Pancreas (tissue), 10 donors: Measurements from ENCODE around the gene KCNK16. TPM values are rescaled to one million over a fixed set of nuclear protein-coding genes. Genes with fewer than 3 reads are reported as not detected.

ENCODE experiments used
- ATAC-seq, 4 donors: fragments of 200-7000 bp; cut with Tn5 transposase; one replicate each; pipeline versions ENCODE4 v1.8.0 to v1.9.1; 2020; ENCODE audit warnings: mild to moderate bottlenecking in 4 of 4, moderate library complexity in 4 of 4
- DNase-seq, 6 donors: peaks; one replicate each; pipeline ENCODE4 v3.0.0-alpha.2; 2020
- FAIRE-seq: peaks from 2 replicates; lab custom pipeline; 2012; peaks lifted over from hg19 to GRCh38; lab: Jason Lieb, UNC
- H3K27ac ChIP-seq, 4 donors: fragments of 200-600 bp; sonication (generic); 1 replicate in 3 of 4; 2 replicates in 1 of 4; pipeline versions ENCODE4 v1.5.0 to v1.8.0; 2020
- H3K27me3 ChIP-seq, 4 donors: fragments of 200-600 bp; one replicate each; pipeline ENCODE4 v1.8.0; 2021
- H3K36me3 ChIP-seq, 3 donors: fragments of 200-600 bp; sonication (generic) in 1 of 3; one replicate each; pipeline versions ENCODE4 v1.5.0 to v1.8.0; 2020 to 2021
- H3K4me1 ChIP-seq, 3 donors: fragments of 200-600 bp; one replicate each; pipeline ENCODE4 v1.8.0; 2021
- H3K4me3 ChIP-seq, 4 donors: fragments of 200-600 bp; sonication (generic) in 2 of 4; one replicate each; pipeline versions ENCODE4 v1.5.0 to v1.8.0; 2020 to 2021
- H3K9me3 ChIP-seq, 4 donors: fragments of 200-600 bp; one replicate each; pipeline ENCODE4 v1.8.0; 2021
- WGBS, 2 donors: extraction: QIAGEN DNeasy Blood & Tissue Kit; methylation state at CpG; one replicate each; pipeline ENCODE4 v1.1.7; 2013; 5-methylcytosine and 5-hydroxymethylcytosine counted together
- intact Hi-C, 3 donors: fragments of 100-400 bp; cut with DNase I; formaldehyde crosslinking; loops; one replicate each; pipeline versions ENCODE4 v1.11.1 to v1.14.2; 2022
- polyA plus RNA-seq, 2 donors: library from polyadenylated mRNA; stranded (reverse); fragments of 200-250 nt; gene quantifications; one replicate each; pipeline ENCODE4 v1.2.3, GENCODE V29; 2013
- total RNA-seq, 6 donors: library from RNA; stranded (reverse); fragmentation: NEBNext Ultra II Directional in 4 of 6; extraction: Animal tissue kit (Norgen Biotek cat#: 25700) in 4 of 6; gene quantifications; one replicate each; pipeline versions ENCODE4 v1.2.1 to v1.2.4, GENCODE V29; 2021 to 2023
- TF ChIP-seq, protein P1 (sequence below), 4 donors: fragments of 200-600 bp; sonication (generic) in 3 of 4; IDR thresholded peaks; one replicate each; pipeline versions ENCODE4 v1.5.0 to v1.8.0; 2021; ENCODE audit warnings: antibody characterized with exemption in 4 of 4
- donor health status: healthy with polysubstance abuse.
- donor health status: DM: no; HTN: no; CAD: no; lungs with moderate emphysema.
- donor health status: DM: no; HTN: no; CAD: no.
- donor health status: control.
- donor health status: control.
- donor health status: Bipolar disorder and iron deficiency.
- donor health status: DM: yes; HTN: yes; CAD: no.
- donor health status: DM: no; HTN: no; CAD: no.
- donor health status: DM: no; HTN: no; CAD: no.
- donor health status: DM: yes; HTN: yes; CAD: no.

Gene KCNK16
- total and polyA plus RNA-seq, 8 donors, result 1.7 to 121 (median 6.1) TPM

GRCh38 chr6:39266375-39266774 is 56.1 kb downstream of the KCNK16 start:
- no peak for ATAC-seq
- no peak for DNase-seq
- Histone ChIP-seq H3K4me3 (no peak overlapping the region), H3K36me3 (no peaks in the 10 kb centered on the region), H3K9me3 (no peaks in the 10 kb centered on the region), H3K27me3 (no peaks in the 10 kb centered on the region), H3K4me1 (peaks cover 0 to 6% (median 0%) of the 10 kb centered on the region in 3 donors), H3K27ac (no peak overlapping the region)
- WGBS, 2 donors, result 91 to 92% methylated on average over 2 of the region's 2 CpGs
- peak; percentile 37 for FAIRE-seq
- intact Hi-C loops, result no loop called here
- TF ChIP-seq, protein P1, sequence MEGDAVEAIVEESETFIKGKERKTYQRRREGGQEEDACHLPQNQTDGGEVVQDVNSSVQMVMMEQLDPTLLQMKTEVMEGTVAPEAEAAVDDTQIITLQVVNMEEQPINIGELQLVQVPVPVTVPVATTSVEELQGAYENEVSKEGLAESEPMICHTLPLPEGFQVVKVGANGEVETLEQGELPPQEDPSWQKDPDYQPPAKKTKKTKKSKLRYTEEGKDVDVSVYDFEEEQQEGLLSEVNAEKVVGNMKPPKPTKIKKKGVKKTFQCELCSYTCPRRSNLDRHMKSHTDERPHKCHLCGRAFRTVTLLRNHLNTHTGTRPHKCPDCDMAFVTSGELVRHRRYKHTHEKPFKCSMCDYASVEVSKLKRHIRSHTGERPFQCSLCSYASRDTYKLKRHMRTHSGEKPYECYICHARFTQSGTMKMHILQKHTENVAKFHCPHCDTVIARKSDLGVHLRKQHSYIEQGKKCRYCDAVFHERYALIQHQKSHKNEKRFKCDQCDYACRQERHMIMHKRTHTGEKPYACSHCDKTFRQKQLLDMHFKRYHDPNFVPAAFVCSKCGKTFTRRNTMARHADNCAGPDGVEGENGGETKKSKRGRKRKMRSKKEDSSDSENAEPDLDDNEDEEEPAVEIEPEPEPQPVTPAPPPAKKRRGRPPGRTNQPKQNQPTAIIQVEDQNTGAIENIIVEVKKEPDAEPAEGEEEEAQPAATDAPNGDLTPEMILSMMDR (IDR thresholded peaks at IDR 0.05), result no peak

Other genes with a start within 250 kb of the KCNK16 start
- 10 to 100 TPM in 1 of 6 donors, 1 to 10 TPM in 5; 5.8 to 10.0 (median 7.5) TPM for gene SAYSD1, start 207.5 kb downstream of the KCNK16 start, total RNA-seq
- gene SAYSD1, start 207.5 kb downstream of the KCNK16 start, polyA plus RNA-seq, result 10 to 100 TPM in 1 of 2 donors, 1 to 10 TPM in 1; 10.0 to 12.4 TPM
- gene KCNK5, start 93.2 kb downstream of the KCNK16 start, total RNA-seq, result 10 to 100 TPM; 10.8 to 32.4 (median 18.7) TPM
- gene KCNK5, start 93.2 kb downstream of the KCNK16 start, polyA plus RNA-seq, result 10 to 100 TPM; 20.5 to 30.8 TPM
- gene KCNK17, start 8.3 kb downstream of the KCNK16 start, total RNA-seq, result 1 to 10 TPM in 4 of 6 donors, under 1 TPM in 2; 0.84 to 2.6 (median 1.0) TPM
- gene KCNK17, start 8.3 kb downstream of the KCNK16 start, polyA plus RNA-seq, result 10 to 100 TPM in 1 of 2 donors, 1 to 10 TPM in 1; 3.7 to 44.0 TPM